ENCODE measurements around the gene TMEM222.
"Not testable (repeated sequence)": the region's sequence is repeated elsewhere in the genome, so short reads cannot be mapped to it uniquely, and the experiment has no call there.

DNA sequence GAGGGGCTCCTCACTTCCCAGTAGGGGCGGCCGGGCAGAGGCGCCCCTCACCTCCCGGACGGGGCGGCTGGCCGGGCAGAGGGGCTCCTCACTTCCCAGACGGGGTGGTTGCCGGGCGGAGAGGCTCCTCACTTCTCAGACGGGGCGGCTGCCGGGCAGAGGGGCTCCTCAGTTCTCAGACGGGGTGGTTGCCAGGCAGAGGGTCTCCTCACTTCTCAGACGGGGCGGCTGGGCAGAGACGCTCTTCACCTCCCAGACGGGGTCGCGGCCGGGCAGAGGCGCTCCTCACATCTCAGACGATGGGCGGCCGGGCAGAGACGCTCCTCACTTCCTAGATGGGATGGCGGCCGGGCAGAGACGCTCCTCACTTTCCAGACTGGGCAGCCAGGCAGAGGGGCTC lies 32.8 kb upstream of the TMEM222 start:
- TF ChIP-seq, protein P1, sequence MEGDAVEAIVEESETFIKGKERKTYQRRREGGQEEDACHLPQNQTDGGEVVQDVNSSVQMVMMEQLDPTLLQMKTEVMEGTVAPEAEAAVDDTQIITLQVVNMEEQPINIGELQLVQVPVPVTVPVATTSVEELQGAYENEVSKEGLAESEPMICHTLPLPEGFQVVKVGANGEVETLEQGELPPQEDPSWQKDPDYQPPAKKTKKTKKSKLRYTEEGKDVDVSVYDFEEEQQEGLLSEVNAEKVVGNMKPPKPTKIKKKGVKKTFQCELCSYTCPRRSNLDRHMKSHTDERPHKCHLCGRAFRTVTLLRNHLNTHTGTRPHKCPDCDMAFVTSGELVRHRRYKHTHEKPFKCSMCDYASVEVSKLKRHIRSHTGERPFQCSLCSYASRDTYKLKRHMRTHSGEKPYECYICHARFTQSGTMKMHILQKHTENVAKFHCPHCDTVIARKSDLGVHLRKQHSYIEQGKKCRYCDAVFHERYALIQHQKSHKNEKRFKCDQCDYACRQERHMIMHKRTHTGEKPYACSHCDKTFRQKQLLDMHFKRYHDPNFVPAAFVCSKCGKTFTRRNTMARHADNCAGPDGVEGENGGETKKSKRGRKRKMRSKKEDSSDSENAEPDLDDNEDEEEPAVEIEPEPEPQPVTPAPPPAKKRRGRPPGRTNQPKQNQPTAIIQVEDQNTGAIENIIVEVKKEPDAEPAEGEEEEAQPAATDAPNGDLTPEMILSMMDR (conservative IDR thresholded peaks at IDR 0.05; ENCODE audit: low read depth, low read length), result not testable (repeated sequence)
- TF ChIP-seq MAFK (IDR thresholded peaks at IDR 0.05; ENCODE audit: low read depth, low read length); RAD21 (IDR thresholded peaks at IDR 0.05; ENCODE audit: low read length); MXI1 (IDR thresholded peaks at IDR 0.05; ENCODE audit: borderline replicate concordance, low read depth, low read length); POLR2A (IDR thresholded peaks at IDR 0.05; ENCODE audit: low read depth, low read length); MAZ (IDR thresholded peaks at IDR 0.05; ENCODE audit: borderline replicate concordance, low read depth, low read length); BHLHE40 (IDR thresholded peaks at IDR 0.05; ENCODE audit: low read depth, low read length); RCOR1 (IDR thresholded peaks at IDR 0.05; ENCODE audit: insufficient replicate concordance, low read length); CEBPB (IDR thresholded peaks at IDR 0.05; ENCODE audit: low read depth, low read length); RFX5 (IDR thresholded peaks at IDR 0.05; ENCODE audit: low read depth, low read length): not testable (repeated sequence)
- TF ChIP-seq, protein P2, sequence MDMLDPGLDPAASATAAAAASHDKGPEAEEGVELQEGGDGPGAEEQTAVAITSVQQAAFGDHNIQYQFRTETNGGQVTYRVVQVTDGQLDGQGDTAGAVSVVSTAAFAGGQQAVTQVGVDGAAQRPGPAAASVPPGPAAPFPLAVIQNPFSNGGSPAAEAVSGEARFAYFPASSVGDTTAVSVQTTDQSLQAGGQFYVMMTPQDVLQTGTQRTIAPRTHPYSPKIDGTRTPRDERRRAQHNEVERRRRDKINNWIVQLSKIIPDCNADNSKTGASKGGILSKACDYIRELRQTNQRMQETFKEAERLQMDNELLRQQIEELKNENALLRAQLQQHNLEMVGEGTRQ (IDR thresholded peaks at IDR 0.05; ENCODE audit: low read depth, low read length), result not testable (repeated sequence)
- TF ChIP-seq, protein P3, sequence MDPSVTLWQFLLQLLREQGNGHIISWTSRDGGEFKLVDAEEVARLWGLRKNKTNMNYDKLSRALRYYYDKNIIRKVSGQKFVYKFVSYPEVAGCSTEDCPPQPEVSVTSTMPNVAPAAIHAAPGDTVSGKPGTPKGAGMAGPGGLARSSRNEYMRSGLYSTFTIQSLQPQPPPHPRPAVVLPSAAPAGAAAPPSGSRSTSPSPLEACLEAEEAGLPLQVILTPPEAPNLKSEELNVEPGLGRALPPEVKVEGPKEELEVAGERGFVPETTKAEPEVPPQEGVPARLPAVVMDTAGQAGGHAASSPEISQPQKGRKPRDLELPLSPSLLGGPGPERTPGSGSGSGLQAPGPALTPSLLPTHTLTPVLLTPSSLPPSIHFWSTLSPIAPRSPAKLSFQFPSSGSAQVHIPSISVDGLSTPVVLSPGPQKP (IDR thresholded peaks at IDR 0.05; ENCODE audit: borderline replicate concordance, low read depth, low read length), result not testable (repeated sequence)

Measured in IMR-90 (cell line).